GM23248 (cell line): Measurements from ENCODE around the gene ASGR2. TPM values are rescaled to one million over a fixed set of nuclear protein-coding genes. Genes with fewer than 3 reads are reported as not detected.

Experiments used
- DNase-seq: peaks from one replicate; pipeline ENCODE4 v3.0.0-alpha.2; 2015
- H2AFZ ChIP-seq: fragments of 200-600 bp; sonication (generic); 2 replicates; pipeline ENCODE4 v1.6.1; 2016; ENCODE audit warnings: antibody characterized with exemption
- H3F3A ChIP-seq: fragments of 200-600 bp; sonication (generic); 2 replicates; pipeline ENCODE4 v1.6.1; 2016; ENCODE audit warnings: mild to moderate bottlenecking, antibody characterized with exemption, mixed run types; ENCODE audit not compliant: insufficient read depth
- H3K27ac ChIP-seq: fragments of 200-600 bp; sonication (generic); 2 replicates; pipeline ENCODE4 v1.5.1; 2016; ENCODE audit warnings: mild to moderate bottlenecking
- H3K27me3 ChIP-seq: fragments of 200-600 bp; sonication (generic); replicated peaks from 2 replicates; pipeline ENCODE4 v1.6.1; 2016; ENCODE audit warnings: mild to moderate bottlenecking; ENCODE audit not compliant: insufficient read depth
- H3K36me3 ChIP-seq: fragments of 200-600 bp; sonication (generic); 2 replicates; pipeline ENCODE4 v1.6.1; 2016; ENCODE audit warnings: low read depth, mild to moderate bottlenecking
- H3K4me1 ChIP-seq: fragments of 200-600 bp; sonication (generic); 2 replicates; pipeline ENCODE4 v1.6.1; 2016; ENCODE audit warnings: mild to moderate bottlenecking; ENCODE audit not compliant: insufficient read depth
- H3K4me2 ChIP-seq: fragments of 200-600 bp; sonication (generic); one replicate; pipeline ENCODE4 v1.6.1; 2016; ENCODE audit warnings: mild to moderate bottlenecking; ENCODE audit not compliant: unreplicated experiment
- H3K4me3 ChIP-seq: fragments of 200-600 bp; sonication (generic); 2 replicates; pipeline ENCODE4 v1.5.1; 2016; ENCODE audit warnings: mild to moderate bottlenecking
- H3K79me2 ChIP-seq: fragments of 200-600 bp; sonication (generic); 2 replicates; pipeline ENCODE4 v1.6.1; 2016; ENCODE audit warnings: mild to moderate bottlenecking; ENCODE audit not compliant: insufficient read depth
- H3K9ac ChIP-seq: fragments of 200-600 bp; sonication (generic); 2 replicates; pipeline ENCODE4 v1.6.1; 2016; ENCODE audit warnings: mild to moderate bottlenecking
- H3K9me2 ChIP-seq: fragments of 200-600 bp; sonication (generic); 2 replicates; pipeline ENCODE4 v1.6.1; 2016; ENCODE audit warnings: mixed run types, mild to moderate bottlenecking, moderate library complexity; ENCODE audit not compliant: insufficient read depth
- H3K9me3 ChIP-seq: fragments of 200-600 bp; sonication (generic); one replicate; pipeline ENCODE4 v1.6.1; 2017; ENCODE audit warnings: low read depth
- H4K20me1 ChIP-seq: fragments of 200-600 bp; sonication (generic); 2 replicates; pipeline ENCODE4 v1.6.0; 2016; ENCODE audit not compliant: insufficient read depth
- EZH2 ChIP-seq: fragments of 200-600 bp; sonication (generic); IDR thresholded peaks from 2 replicates; pipeline ENCODE4 v1.6.1; 2018; ENCODE audit warnings: antibody characterized with exemption, mild to moderate bottlenecking; ENCODE audit not compliant: insufficient read depth, poor library complexity, severe bottlenecking
- EZH2phosphoT487 ChIP-seq: fragments of 200-600 bp; sonication (generic); IDR thresholded peaks from 2 replicates; pipeline ENCODE4 v1.6.1; 2018; ENCODE audit warnings: antibody characterized with exemption, moderate library complexity, mild to moderate bottlenecking, low read depth; ENCODE audit not compliant: insufficient read depth
- WGBS, 2 experiments: methylation state at CpG; one replicate each; pipeline ENCODE4 v1.1.6; 2015 to 2017; ENCODE audit warnings: low lambda C conversion rate in 2 of 2, low coverage in 1 of 2; ENCODE audit errors: missing lambda C conversion rate in 2 of 2; 5-methylcytosine and 5-hydroxymethylcytosine counted together
- in situ Hi-C: fragments of 300-500 bp; cut with MboI; formaldehyde crosslinking; loops from 2 replicates; pipeline ENCODE4 v1.15.0; 2020
- polyA plus RNA-seq: library from polyadenylated mRNA; unstranded; fragments of >200 nt; fragmentation: Nextera tagmentation; extraction: Ambion mirVana; gene quantifications from 2 replicates; pipeline ENCODE4 v1.2.1, GENCODE V29; 2016
- total RNA-seq: library from RNA; depleted of rRNA; stranded (reverse); fragments of >200 nt; shearing (Covaris generic); gene quantifications from 2 replicates; pipeline ENCODE4 v1.2.3, GENCODE V29; 2014

The ASGR2 gene
- total and polyA plus RNA-seq, 2 experiments from 2014 or later, result not detected

GRCh38 chr17:7079581-7080455 is 34.8 kb downstream of the ASGR2 start, which contains the start of gene CLEC10A:
CLEC10A (minus strand) TSS chr17:7080251; CDS start chr17:7078812, 1,439 bp downstream.
- Histone ChIP-seq H3K27me3 (peaks cover 18% of the 10 kb centered on the region; the same call in 1 of the 2 replicates), H3F3A (no peaks in the 10 kb centered on the region), H3K79me2 (no peaks in the 10 kb centered on the region), H3K36me3 (no peaks in the 10 kb centered on the region), H3K4me1 (no peaks in the 10 kb centered on the region), H3K27ac (no peak within 1 kb of the TSS), H2AFZ (no peak within 1 kb of the TSS), H3K9me2 (no peaks in the 10 kb centered on the region), H3K4me3 (no peak within 1 kb of the TSS), H4K20me1 (no peaks in the 10 kb centered on the region), H3K4me2 (no peak within 1 kb of the TSS), H3K9ac (no peak within 1 kb of the TSS), H3K9me3 (no peaks in the 10 kb centered on the region)
- TF ChIP-seq EZH2phosphoT487 (no peak), EZH2 (no peak)
- 45 to 52% methylated on average over 15 of the region's 15 CpGs for WGBS, 2 experiments
- in situ Hi-C loops, result no loop called here
- DNase-seq, result no peak

- no peaks in the 10 kb centered on the region for H3K4me1 ChIP-seq
- no peak overlapping the region for H3K27ac ChIP-seq
- H3K9ac ChIP-seq, result no peak overlapping the region
- no peaks in the 10 kb centered on the region for H3K79me2 ChIP-seq
- H3K4me3 ChIP-seq, result no peak overlapping the region
- WGBS, 2 experiments, result 65 to 67% methylated on average over 10 of the region's 10 CpGs
- no peak for DNase-seq
- H3K4me2 ChIP-seq, result no peak overlapping the region
- H2AFZ ChIP-seq, result no peak overlapping the region
- in situ Hi-C loops, result no loop called here
- no peaks in the 10 kb centered on the region for H3K36me3 ChIP-seq
- peaks cover 7% of the 10 kb centered on the region; the same call in 1 of the 2 replicates for H3K27me3 ChIP-seq
- TF ChIP-seq EZH2phosphoT487 (no peak), EZH2 (no peak)
- H3F3A ChIP-seq, result no peaks in the 10 kb centered on the region
- H3K9me3 ChIP-seq, result no peaks in the 10 kb centered on the region
- H4K20me1 ChIP-seq, result no peaks in the 10 kb centered on the region
- H3K9me2 ChIP-seq, result no peaks in the 10 kb centered on the region
Observed at GRCh38 chr17:7078711-7079110, 35.9 kb downstream of the ASGR2 start.

GRCh38 chr17:7077911-7078546 is 36.6 kb downstream of the ASGR2 start:
- H3K9me3 ChIP-seq, result no peaks in the 10 kb centered on the region
- no peaks in the 10 kb centered on the region for H3K9me2 ChIP-seq
- H3K79me2 ChIP-seq, result no peaks in the 10 kb centered on the region
- no peaks in the 10 kb centered on the region for H3F3A ChIP-seq
- peaks cover 5% of the 10 kb centered on the region; the same call in 1 of the 2 replicates for H3K27me3 ChIP-seq
- TF ChIP-seq EZH2phosphoT487 (no peak), EZH2 (no peak)
- H3K4me1 ChIP-seq, result no peaks in the 10 kb centered on the region
- H3K4me3 ChIP-seq, result no peak overlapping the region
- no peak overlapping the region for H3K4me2 ChIP-seq
- H3K36me3 ChIP-seq, result no peaks in the 10 kb centered on the region
- H2AFZ ChIP-seq, result no peak overlapping the region
- no peaks in the 10 kb centered on the region for H4K20me1 ChIP-seq
- 55 to 57% methylated on average over 6 to 7 of the region's 7 CpGs for WGBS, 2 experiments
- H3K27ac ChIP-seq, result no peak overlapping the region
- no peak overlapping the region for H3K9ac ChIP-seq
- DNase-seq, result no peak
- in situ Hi-C loops, result no loop called here

GRCh38 chr17:7074931-7075330 is 39.7 kb downstream of the ASGR2 start:
- Histone ChIP-seq H3K9me2 (no peaks in the 10 kb centered on the region), H3K27me3 (peaks cover 3% of the 10 kb centered on the region; the same call in 1 of the 2 replicates), H3K4me1 (no peaks in the 10 kb centered on the region), H3K79me2 (no peaks in the 10 kb centered on the region), H3K27ac (no peak overlapping the region), H4K20me1 (no peaks in the 10 kb centered on the region), H3F3A (no peaks in the 10 kb centered on the region), H3K36me3 (no peaks in the 10 kb centered on the region), H3K9ac (no peak overlapping the region), H3K4me3 (no peak overlapping the region), H2AFZ (no peak overlapping the region), H3K9me3 (no peaks in the 10 kb centered on the region), H3K4me2 (no peak overlapping the region)
- DNase-seq, result no peak
- in situ Hi-C loops, result no loop called here
- TF ChIP-seq EZH2phosphoT487 (no peak), EZH2 (no peak)
- WGBS, 2 experiments, result 59 to 61% methylated on average over 14 of the region's 14 CpGs
